T47D (cell line): ENCODE measurements around the gene NTM.

Experiments
- DNase-seq, 2 experiments: peaks; one replicate each; pipeline versions ENCODE4 v3.0.0 to v3.0.0-alpha.2; 2011 to 2012; ENCODE audit warnings: low read depth in 1 of 2, low spot score in 1 of 2
- JUND ChIP-seq: IDR thresholded peaks from 2 replicates; pipeline ENCODE4 v1.6.1; 2012; ENCODE audit warnings: low read depth
- in situ Hi-C: cut with HindIII; loops from 2 replicates; pipeline ENCODE4 v1.10.0; 2016; ENCODE audit warnings: low sequenced_read_pairs, low pct_unique_long_range_greater_than_20kb

NTM gene

DNA sequence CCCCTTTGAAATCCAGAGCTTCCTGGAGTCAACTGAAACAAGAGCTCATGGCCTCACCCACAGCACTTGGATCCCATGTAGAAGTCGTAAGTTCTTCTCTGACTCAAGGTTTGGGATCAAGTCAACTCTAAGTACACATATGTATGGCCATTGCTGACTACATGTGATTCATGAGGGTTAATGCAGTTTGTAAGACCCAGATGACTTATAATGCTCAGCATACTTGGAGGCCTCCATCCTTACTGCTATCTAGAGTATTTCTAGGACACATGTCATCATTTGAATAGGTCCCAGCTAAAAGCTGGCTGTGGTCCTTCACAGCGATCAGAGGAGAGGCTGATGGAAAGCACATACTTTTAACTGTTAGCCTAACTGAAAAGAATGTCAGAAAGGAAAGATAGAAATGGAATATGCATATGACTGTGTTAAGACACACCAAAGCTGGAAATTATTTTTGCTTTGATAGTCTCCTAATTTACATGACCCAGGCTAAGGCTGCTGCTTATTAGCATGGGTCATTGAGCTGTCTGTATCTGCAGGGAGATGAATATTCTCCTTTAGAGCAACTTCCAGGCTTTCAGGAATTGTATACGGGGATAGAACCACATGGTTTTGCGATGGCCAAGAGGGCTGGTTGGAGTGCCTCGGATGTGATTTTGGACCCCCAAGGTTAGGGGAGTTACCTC lies 76.3 kb downstream of the NTM start:
- in situ Hi-C loops, result no loop called here
- no peak for TF ChIP-seq JUND
- DNase-seq, result no peak

DNA sequence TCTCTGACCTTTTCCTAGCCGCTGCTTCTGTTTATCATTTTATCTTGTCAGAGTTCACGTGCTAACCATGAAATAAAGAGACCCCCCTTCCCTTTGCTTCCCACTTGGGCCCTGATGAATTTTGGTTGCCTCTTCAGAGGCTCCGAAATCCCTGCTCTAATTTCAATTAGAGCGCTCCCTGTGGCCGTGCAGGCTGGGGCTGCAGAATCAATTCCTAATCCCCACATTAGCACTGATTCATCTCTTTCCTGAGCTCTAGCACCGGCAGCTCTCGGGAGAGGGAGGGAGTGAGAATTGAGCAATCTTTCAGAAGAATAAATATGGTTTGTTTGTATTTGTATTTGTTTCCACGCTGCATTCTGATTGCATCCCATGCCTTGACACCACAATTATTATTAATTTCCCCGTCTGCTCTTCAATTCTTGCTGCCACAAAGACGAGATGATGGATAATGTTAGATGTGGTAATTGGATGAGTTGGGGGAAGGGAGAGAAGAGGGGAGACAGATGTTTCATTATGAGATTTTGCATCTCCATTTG lies 76.9 kb downstream of the NTM start:
- in situ Hi-C loops, result no loop called here
- TF ChIP-seq JUND, result no peak
- DNase-seq, result no peak

DNA sequence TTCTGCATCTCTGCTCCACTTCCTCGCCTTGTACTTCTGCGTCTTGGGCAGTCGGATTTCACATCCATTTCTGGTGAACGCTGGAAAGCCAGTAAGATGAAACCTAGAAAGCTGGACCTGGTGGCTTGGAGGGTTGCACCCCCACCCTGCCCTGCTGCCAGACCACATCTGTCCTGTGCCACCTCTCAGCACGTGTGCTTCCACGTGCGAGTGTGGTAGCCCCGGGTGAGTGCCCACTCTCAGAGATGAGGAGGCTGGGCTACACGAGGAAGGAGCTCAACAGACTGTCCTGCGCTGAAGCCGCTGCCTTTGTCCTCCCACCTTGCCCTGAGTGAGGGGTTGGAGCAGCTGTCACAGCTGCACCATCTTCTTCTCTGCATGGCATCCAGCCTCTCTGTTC lies 77.5 kb downstream of the NTM start:
- no peak for TF ChIP-seq JUND
- DNase-seq, result no peak
- in situ Hi-C loops, result no loop called here

DNA sequence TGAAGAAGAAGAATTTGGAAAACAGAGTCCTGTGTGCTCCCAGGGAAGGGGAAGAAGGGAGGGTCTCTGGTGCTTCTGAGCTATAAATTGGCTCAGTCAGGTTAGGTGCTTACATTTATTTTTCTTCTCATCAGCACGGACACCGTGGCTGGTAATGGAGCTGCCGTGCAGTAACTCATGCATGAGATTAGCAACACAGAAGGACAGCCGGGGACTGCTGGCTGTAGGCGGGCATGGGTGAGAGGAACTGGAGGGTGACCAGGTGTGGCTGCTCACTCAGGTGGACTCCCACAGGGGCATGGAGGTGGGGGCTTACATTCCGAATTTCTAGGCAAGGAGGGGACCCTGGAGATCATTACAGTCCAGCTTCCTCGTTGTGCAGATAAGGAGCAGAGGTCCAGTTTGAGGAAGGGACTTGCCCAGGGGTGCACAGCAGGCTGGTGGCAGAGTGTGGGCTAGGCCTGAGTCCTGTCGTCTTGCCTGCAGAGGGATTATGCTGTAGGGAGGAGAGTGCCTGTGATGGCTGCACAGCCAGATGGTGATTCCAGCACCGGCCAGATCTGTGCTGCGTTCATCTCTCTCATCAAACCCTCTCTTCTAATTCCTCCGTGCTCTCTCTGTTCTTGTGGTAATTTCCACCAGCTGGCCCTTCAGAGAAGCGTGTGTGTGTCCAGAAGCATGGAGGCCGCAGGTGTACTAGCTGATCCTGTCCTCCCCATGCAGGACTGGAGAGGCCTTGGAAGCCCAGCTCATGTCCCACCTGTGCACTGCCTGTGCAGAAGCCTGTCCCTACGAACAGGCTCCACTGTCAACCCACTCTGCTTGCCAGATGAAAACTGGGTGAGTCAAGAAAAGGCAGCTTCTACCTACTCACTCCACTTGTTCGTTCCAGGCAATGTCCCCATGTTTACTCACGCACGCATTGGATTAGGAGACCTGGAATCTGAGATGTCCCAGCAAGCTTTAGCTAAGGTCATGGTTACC lies 78.9 kb downstream of the NTM start:
- in situ Hi-C loops, result no loop called here
- no peak for TF ChIP-seq JUND
- no peak for DNase-seq

DNA sequence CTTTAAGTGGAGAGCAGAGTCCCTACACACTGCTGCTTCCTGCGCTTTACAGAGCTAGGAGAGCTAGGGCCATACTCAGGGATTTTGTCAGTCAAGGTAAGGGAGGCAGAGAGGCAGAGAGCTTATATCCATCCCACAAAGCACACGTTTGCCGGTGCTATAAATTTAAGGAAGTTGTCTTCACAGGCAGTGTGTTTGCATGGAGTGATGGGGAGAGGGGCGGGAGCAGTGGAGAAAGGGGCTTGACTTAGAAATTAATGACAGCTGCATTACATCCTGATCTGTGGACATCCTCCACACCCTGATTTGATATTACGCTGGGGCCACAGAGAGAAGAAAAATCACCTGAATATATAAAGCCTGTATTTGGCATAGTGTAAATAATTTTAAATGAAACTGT lies 84.1 kb downstream of the NTM start:
- TF ChIP-seq JUND, result no peak
- in situ Hi-C loops, result no loop called here
- no peak for DNase-seq

DNA sequence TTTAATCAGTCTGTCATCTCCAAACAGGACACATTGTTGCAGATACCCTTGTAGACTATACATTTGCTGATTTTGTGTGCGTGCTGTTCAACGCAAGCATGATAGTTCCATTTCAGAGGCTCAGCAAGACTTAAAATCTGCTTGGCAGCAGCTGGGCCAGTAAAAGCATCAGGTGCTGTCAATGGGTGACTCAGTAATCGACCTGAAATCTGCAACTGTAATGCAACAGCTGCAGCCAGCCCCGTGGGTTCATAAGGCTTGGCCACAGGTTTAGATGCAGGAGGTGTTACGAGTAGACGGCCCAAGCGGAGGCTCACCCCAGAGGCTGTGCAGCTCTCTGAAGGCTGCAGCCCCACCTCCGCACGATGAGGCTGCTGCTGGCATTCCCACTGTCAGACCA lies 84.6 kb downstream of the NTM start:
- no peak for TF ChIP-seq JUND
- in situ Hi-C loops, result no loop called here
- DNase-seq, result no peak

DNA sequence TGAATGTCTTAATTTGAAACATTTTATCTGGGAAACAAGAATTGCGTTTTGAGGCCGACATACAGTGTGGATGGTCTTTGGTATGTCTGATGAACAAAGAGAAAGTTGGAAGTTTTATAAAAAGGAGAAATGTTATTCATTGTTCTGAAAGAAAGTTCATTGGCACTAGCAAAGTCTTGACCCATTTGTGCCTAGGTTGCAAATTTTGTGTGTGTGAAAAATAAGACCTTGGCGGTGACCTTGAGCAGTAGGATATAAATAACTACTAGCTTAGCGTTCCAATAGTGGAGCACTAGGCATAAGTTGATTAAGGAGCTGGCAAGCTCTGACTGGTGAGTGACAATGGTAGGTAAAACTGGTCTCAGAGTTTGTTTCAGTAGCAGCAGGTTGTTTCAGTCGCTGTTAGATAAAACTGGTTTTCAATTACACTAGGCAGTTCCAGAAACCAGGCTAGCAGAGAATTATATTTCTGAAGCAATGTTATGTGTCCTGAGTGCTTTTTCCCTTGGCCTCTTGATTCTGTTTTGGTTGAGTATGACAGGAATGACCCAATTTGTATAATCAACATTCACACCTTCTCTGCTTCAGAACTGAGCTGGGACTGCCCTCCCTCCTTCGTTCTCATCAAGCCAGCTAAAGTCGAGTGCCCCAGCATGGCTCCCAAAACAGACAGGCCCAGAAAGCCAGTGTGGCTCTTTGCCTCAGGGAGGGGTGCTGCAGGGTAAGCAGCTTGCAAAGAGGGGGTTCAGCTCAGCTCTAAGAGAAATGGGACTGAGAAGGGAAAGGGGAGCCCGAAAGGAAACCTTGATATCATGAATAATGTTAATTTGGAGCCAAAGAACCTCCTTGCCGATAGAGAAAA lies 85.7 kb downstream of the NTM start:
- no peak for DNase-seq
- in situ Hi-C loops, result no loop called here
- TF ChIP-seq JUND, result no peak

DNA sequence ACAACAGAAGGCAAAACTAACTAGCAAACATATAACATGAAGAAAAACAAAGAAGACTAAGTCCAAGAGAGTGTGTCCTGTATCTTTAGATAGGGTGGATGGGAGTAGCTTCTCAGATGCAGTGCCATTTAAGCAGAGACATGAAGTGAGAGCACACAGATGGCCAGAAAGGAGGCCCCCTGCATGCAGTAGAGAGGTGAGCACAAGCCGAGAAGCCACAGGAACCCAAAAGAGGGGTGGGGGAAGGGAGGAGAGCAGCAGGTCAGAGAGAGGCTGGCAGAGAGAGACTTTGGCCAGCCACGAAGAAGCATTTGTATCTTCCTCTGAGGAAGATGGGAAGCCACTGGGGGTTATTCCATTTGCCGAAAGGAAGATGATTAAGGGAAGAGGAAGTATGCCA lies 86.7 kb downstream of the NTM start:
- DNase-seq, result no peak
- in situ Hi-C loops, result no loop called here
- TF ChIP-seq JUND, result no peak

DNA sequence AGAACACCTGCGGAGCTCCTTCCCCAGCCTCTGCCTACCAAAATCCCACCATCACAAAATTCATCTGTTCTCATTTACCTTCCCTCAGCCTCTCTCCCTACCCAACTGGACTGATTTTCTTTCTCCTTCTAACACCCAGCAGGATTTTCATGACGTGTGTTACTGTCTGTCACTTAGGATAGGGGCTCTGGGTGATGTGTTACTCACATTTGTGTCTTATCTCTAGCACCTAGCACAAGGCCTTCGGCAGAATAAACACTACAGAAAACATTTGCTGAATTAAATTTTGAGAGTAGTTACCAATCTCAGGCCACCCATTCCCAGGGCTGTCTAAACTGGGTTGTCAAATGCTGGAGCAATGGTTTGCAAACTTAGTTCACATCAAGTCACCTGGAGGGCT lies 88.0 kb downstream of the NTM start:
- TF ChIP-seq JUND, result no peak
- in situ Hi-C loops, result no loop called here
- no peak for DNase-seq

DNA sequence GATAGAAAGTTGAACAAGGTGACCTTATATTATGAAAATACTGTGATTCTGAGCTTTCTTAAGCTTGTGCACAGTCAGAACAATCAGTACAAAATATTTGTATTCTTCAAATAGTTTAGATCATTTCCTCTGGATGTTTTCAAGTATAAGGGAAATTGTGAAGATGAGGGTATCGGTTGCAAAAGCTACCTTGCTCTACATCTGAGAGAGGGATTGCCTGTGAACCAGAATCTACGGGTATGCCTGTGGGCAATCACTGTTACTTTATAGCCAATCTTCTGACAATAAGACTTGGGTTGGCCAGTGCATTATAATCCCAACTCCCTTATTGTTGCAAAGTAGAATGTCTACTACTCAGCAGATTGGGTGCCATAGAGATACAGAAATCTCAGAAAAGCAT lies 90.5 kb downstream of the NTM start:
- in situ Hi-C loops, result no loop called here
- TF ChIP-seq JUND, result no peak
- no peak for DNase-seq

DNA sequence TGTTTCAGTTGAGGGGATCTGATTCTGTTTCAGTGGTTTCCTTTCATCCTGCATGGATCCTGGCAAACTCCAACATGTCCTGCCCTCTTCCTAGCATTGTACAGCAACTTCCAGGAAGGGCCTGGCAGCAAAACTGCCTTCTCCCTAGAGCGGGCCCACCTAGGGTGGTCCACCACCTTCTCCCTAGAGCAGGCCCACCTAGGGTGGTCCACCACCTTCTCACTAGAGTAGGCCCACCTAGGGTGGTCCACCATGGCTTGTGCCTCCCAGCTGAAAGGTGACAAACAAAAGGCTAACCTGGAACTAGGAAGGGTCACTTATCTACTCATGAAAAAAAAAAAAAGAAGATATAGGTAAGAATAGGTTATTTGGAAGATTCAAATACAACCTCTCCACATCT lies 92.2 kb downstream of the NTM start:
- no peak for DNase-seq
- in situ Hi-C loops, result no loop called here
- no peak for TF ChIP-seq JUND

DNA sequence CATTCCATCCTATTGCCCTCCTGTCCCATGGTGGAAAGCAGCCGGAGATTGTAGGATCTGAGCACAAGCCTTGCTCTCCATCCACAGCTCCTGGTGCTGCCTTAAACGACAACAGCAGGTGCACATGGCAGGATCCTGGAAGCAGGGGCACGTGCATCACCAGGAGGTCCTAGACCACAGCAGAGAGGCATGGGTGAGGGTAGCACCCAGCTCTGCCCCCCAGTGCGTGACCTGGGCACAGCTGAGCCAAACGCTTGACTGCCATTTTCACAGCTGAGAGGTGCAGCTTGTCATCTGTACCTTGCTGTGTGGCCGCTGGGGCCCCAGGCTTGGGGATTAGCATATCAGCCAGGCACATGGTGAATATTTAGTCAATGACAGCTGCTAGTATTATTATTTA lies 92.7 kb downstream of the NTM start:
- in situ Hi-C loops, result no loop called here
- no peak for DNase-seq
- TF ChIP-seq JUND, result no peak
